A673 (cell line): ENCODE data around the gene CDYL.

Experiments
- EZH2 ChIP-seq: fragments of 200-600 bp; sonication (generic); IDR thresholded peaks from 2 replicates; pipeline ENCODE4 v1.6.1; 2017; ENCODE audit warnings: borderline replicate concordance, low read depth, mild to moderate bottlenecking, mixed read lengths, antibody characterized with exemption, low read length; ENCODE audit not compliant: poor library complexity, severe bottlenecking
- TF ChIP-seq, protein P1 (sequence below): fragments of 300-800, 200-600 bp; sonication (generic); conservative IDR thresholded peaks from 2 replicates; pipeline ENCODE4 v1.5.1; 2017; ENCODE audit warnings: low read depth, mild to moderate bottlenecking, antibody characterized with exemption, low read length, moderate library complexity, mixed read lengths

DNA sequence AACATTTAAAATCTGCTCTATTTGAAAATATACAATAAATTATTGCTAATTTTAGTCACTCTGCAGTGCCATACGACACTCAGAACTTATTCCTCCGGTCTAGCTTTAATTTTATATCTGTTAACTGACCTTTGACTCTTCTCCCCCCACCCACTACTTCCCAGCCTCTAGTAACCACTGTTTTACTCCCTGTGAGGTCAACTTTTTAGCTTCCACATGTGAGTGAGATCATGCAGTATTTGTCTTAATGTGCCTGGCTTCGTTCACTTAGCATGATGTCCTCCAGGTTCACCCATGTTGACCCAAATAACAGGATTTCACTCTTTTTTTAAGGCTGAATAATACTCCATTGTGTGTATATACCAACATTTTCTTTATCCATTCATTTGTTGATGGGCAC is 146.9 kb downstream of the CDYL start:
- TF ChIP-seq, protein P1, sequence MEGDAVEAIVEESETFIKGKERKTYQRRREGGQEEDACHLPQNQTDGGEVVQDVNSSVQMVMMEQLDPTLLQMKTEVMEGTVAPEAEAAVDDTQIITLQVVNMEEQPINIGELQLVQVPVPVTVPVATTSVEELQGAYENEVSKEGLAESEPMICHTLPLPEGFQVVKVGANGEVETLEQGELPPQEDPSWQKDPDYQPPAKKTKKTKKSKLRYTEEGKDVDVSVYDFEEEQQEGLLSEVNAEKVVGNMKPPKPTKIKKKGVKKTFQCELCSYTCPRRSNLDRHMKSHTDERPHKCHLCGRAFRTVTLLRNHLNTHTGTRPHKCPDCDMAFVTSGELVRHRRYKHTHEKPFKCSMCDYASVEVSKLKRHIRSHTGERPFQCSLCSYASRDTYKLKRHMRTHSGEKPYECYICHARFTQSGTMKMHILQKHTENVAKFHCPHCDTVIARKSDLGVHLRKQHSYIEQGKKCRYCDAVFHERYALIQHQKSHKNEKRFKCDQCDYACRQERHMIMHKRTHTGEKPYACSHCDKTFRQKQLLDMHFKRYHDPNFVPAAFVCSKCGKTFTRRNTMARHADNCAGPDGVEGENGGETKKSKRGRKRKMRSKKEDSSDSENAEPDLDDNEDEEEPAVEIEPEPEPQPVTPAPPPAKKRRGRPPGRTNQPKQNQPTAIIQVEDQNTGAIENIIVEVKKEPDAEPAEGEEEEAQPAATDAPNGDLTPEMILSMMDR = no peak
- no peak for TF ChIP-seq EZH2
